ENCODE data around the gene RBL2.
A peak's percentile ranks its signal among the peaks of the same experiment; 100 is the strongest.

Gene RBL2

DNA sequence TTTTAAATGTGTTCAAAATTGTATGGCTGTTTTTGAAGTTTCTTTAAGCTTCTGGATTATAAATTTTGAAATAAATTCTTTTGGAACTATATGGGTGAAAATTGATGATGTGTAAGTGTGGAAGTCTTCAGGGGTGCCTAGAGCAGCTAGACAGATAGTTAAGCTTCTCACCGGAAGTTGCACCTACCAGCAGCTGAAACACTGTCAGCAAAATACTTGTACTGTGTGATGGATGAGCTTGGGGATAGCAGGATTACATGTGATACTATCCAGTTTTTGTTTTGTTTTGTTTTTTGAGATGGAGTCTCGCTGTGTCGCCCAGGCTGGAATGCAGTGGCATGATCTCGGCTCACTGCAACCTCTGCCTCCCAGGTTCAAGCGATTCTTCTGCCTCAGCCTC is 19.7 kb downstream of the RBL2 start:
- DNase-seq (ENCODE audit: low read depth in 2 of 2), result no peak

DNA sequence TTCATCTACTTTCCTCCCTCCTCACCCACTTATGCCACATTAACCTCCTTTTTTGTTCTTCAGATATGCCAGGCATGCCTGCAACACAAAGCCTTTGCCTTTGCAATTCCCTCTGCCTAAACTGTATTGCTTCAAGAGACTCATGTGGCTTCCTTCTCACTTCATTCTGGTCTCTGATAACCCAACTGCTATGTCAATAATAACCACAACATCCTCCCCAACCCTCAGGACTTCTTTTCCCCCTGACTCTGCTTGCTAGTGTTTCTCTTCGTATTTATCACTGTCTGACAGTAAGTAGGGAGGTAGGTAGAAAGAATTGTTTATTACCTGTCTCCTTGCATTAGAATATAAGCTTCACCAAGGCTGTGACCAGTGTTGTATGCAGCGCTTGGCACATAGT is 22.4 kb downstream of the RBL2 start:
- no peak for DNase-seq (ENCODE audit: low read depth in 2 of 2)

DNA sequence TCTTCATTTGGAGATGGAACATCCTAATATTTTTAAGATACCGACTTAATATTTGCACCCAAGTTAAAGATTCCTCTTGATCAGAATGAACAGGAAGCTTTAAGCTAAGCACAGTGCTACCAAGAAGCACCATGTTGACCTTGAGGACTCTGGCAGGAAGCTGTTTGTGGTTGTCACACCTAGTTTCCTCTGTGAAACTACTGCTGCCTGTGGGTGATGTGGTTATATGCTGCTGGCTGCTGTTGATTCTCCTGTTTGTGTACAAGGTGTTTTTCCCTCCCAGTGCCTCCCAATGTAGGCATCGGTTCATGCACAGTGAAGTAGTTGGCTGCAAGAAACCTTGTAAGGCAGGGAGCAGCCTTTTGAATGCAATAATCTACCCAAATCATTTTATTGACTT is 23.4 kb downstream of the RBL2 start:
- peak; percentile 41 to 51 for DNase-seq (ENCODE audit: low read depth in 2 of 2)

DNA sequence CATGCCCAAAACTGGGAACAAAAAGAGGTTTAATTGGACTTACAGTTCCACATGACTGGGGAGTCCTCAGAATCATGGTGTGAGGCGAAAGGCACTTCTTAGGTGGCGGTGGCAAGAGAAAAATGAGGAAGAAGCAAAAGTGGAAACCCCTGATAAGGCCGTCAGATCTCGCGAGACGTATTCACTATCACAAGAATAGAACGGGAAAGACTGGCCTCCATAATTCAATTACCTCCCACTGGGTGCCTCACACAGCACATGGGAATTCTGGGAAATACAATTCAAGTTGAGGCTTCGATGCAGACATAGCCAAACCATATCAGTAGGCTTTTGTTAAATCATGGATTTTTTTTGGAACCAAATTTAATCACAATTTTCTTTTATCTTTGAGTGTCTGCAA is 24.4 kb downstream of the RBL2 start:
- DNase-seq (ENCODE audit: low read depth in 2 of 2), result no peak

DNA sequence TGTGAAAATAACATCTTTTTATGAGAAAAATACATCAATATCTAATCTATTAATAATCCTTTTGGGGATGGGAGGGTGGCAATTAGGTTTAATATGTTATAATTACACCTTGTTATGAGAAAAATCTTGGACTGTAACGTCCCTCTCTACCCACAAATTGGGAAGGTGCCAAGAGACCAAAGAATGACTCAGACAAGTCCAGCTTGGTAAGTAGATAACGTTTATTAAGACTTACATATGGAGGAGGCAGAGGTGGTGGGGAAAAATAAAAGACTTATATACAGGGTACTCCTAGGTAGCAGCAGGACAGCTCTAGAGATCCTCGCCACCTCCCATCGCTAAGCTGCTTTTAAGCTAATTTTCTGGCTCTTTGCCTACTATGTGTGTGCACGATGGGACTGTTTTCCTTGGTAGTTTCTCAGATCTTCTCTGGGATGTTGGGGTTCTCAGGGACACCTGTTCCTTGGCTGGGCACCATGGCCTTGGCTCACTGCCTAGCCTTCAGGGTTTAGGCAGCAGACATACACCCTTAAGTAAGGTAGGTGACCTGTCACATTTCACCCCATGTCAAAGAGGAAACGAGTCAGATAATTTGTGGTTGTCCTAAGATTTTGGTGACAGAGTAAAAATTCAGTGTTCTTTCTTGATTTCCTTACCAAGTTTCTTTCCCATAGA is 31.5 kb downstream of the RBL2 start:
- DNase-seq (ENCODE audit: low read depth in 2 of 2), result no peak

DNA sequence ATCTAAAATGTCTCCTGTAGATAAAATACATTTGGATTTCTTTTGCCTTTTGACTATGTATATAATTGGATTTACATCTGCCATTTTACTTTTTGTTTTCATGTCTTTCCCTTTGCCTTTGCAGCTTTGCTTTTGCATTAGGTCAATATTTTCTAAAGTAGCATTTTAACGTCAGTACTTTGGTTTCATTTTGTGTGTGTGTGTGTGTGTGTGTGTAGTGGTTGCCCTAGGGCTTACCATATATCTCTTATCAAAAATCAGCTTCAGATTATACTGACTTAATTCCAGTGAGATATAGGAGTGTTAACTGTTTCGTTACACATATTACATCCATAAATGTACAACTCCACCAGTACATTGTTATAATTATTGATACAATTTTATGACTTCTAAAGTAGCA is 42.6 kb downstream of the RBL2 start:
- no peak for DNase-seq (ENCODE audit: low read depth in 2 of 2)

DNA sequence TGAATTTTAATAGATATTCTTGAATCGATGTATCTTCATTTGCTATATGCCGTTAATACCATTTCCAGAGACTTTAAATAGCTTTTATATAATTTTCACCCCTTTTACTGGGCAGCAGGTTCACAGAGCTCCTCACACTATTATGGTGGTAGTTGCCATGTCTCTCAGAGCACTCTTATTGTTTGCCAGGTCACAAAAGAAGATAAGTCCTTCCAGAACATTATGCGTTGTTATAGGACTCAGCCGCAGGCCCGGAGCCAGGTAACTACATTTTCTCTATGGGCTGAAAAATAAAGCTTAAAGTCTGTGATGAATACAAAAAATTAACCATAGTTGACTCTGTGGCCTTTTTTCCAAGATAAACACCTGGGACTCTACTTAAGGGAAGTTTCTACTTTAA is 44.7 kb downstream of the RBL2 start:
- no peak for DNase-seq (ENCODE audit: low read depth in 2 of 2)

DNA sequence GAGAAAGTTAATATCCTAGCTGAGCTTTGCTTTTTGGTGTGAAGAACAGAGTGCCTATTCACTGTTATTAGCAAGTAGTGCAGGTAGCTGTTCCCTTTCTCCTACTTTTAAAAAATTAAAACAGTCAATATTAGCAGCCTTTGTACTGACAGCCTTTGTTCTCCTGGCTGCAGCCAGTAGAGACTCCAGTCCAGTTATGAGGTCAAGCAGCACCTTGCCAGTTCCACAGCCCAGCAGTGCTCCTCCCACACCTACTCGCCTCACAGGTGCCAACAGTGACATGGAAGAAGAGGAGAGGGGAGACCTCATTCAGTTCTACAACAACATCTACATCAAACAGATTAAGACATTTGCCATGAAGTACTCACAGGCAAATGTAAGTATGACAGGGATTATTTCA is 46.1 kb downstream of the RBL2 start:
- no peak for DNase-seq (ENCODE audit: low read depth in 2 of 2)

DNA sequence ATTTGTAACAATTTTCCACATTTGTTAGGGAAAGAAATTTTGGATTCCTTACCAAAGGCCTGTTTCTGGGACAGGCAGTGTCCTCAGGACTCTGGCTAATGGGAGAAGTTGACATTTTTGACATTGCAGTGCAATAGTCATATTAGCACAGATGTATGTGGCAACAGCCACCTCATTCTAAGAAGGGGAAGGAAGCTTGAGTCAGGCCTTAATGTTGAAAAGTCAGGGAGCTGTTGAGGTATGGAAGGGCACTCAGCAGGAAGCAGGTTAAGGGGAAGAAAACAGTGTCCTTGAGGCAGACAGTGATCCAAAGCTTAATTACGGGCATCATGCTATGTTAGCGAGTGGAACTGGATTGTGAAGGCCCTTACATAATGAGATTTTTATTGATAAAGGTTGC is 47.9 kb downstream of the RBL2 start:
- DNase-seq (ENCODE audit: low read depth in 2 of 2), result no peak

DNA sequence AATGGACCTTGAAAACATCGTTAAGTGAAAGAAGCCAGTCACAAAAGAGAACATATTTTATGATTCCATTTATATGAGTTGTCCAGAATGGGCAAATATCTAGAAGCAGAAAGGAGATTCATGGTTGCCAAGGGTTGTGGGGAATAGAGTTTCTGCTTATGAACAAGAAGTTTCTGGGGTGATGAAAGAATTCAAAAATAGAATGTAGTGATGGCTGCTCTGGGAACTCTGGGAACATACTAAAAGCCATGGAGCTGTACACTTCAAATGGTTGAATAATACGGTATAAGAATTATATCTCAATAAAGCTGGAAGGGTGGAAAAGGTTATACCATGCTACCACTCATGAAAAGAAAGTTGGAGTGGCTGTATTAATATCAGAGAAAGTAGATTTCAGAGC is 50.3 kb downstream of the RBL2 start:
- DNase-seq (ENCODE audit: low read depth in 2 of 2), result no peak

DNA sequence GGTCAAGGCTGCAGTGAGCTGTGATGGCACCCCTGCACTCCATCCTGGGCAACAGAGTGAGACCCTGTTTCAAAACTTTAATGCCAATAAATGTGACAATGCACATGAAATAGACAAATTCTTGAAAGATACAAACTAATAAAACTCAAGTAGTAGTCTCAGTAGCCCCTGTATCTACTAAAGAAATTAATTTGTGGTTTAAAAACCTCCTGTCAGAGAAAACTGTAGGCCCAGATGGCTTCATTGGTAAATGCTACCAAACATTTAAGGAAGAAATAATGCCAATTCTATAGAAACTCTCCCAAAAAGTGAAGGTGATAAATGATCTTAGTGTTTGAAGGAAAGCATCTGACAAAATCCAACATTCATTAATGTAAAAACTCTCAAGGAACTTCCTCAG is 52.0 kb downstream of the RBL2 start:
- DNase-seq (ENCODE audit: low read depth in 2 of 2), result no peak

DNA sequence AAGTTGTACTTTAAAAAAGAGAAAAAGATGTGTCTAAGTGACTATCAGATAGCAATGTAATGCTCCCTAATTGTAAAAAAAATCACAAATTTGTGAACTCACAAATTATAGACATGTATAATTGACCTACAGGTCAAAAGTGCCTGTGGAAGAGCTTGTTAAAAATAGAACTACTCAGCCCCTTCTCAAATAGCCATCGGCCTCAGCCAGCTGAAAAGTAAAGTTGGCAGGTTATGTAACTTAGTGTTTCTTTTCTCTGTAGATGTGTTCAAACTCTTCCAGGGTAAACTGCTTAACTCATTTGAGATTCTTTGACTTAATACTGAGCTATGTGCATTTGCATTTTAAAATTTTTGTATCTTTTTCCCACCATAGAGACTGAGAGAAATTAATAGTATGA is 55.5 kb downstream of the RBL2 start:
- DNase-seq (ENCODE audit: low read depth in 2 of 2), result no peak

DNA sequence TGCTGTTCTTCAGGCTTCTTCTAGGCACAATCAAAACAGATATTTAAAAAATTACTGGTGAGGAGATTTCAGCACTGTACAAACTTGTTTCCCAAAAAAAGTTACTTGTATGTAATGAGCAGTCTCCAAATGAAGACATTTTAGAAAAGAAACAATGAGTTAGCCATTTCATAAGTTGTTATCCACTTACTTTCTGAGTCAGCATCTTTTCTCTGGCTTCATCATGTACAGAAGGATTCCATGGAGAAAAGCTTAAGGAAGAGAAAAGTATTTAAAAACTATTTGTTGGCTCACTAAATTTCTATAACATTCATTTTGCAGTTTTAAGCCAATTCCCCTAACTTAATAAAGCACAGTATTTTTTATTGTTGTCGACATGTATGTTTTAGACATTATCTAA is 58.2 kb downstream of the RBL2 start:
- no peak for DNase-seq (ENCODE audit: low read depth in 2 of 2)

DNA sequence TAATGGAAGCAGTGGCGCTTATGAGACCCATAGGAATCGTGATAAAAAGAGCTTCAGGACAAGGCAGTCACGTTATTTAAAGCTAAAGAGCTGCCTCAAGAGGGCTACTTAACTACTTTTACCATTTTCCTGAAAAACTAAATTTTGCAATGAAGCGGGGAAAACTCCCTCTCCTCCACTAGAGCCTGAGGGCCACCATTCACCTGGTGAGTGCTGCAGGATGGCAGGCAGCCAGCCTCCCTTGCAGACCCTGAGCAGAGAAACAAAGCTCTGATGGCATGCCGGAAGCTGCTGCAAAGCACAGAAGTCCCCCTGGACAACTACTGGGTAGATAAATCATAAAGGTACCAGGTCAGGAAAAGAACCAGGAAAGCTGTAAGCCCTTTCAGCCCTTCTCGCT is 60.4 kb downstream of the RBL2 start:
- no peak for DNase-seq (ENCODE audit: low read depth in 2 of 2)

DNA sequence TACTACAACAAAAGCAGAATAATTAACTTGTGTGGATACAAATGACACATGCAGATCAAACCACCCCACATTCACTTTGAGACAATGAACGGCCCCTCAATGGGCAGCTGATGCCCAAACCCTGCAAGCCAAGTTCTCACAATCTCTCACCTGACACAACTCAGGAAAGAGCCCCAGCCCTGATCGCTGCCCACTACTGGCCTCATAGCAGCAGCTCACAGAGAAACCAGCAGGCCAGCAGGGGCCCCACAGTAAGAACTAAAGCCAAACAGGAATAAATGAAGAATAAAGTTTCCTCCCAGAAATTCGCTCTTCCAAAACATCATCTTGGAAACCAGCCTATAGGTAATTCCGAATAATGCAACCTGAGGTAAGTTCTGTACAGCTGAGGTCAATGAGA is 61.1 kb downstream of the RBL2 start:
- DNase-seq (ENCODE audit: low read depth in 2 of 2), result no peak

DNA sequence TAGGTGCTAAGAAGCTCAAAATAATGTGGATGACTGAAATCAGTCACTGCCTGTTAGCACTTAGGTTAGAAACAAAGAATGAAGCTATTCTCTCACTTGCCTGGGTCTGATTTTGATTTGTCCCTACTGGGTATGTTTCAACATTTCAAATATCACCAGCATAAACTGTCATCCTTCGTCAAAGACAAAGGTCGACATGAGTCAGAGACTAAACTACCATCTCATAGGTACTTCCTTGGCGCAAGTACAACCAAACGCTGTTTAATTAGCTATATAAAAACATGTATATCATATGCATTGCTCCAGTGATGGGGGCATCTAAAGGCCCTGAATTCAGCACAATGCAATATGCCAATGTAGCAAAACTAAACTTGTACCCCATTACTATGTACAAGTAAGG is 64.7 kb downstream of the RBL2 start:
- DNase-seq (ENCODE audit: low read depth in 2 of 2), result no peak

DNA sequence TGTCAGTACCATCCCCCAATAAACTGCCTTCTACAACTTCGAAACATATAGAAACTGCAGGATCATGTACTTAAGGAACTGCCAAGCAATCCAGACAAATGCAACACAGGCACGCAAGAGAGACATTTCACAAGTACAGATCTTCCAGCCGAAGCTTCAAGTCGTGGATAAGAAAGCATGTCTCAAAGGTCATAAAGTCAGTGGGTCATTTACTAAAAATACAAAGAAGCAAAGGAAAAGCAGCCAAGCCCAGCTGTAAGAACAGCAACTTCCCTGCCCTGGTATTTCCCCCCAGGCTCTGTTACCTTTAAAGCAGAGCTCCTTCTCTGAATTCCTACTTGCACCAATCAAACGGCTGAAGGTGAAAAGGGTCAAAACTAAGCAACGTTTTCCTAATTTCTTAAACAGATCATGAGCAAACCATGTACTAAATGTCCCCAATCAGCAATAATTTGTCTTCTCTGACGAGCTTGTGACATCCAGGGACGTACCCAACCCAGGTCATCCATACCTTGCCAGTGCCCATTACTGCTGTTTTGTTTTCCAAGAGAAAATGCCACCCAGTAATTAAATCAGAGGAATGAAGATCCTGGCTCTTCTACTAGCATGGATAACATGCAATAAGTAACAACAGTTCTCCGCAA is 67.1 kb downstream of the RBL2 start:
- DNase-seq (ENCODE audit: low read depth in 2 of 2), result no peak

DNA sequence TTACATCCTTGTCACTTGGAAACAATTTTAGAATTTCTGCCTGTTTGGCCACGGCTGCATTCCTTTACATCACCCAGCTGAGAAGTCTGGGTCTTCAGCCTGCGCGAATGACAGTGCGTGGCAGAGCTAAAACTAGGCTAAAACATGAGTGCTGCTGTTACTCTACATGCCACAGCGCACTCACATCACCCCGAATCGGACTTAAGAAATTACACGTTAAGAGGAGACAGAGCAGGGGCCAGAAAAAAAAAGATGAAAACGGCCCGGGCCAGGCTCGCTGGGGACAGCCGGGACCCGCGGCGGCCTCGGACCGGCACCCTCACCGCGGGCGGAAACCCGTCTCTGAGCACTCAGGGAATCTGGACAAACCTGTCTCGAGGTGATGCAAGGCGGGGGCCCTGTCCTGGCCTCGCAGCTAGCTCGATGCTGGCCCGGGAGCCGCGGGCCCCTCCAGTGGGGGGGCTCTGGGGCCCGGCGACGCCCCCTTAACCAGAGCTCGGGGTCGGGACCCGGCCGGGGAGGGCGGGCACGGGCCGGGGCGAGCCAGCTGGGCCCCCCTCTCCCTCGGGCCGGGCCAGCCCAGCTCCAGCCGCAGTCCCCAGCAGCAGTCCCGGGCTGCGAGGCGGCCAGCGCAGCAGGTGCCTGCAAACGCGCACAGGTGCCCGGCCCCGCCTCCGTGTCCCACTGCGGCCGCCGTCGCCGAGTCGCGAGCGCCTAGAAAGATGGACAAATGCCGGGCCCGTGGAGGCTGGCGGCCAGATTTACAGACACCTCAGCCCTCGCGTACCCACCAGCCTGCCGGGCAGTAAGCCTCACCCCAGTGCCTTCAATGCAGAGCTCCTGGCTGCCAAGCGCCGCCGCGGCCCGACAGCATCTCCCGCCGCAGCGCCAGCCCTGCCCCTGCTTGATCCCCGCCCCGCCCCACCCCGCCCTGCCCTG is 68.3 kb downstream of the RBL2 start, which contains the start of gene AKTIP:
AKTIP (minus strand) TSS at position 879 of the 939 bp plus-strand sequence. CDS start 2,950 bp downstream, outside the sequence.
- DNase-seq (ENCODE audit: low read depth in 2 of 2), result peak; percentile 45 to 55

DNA sequence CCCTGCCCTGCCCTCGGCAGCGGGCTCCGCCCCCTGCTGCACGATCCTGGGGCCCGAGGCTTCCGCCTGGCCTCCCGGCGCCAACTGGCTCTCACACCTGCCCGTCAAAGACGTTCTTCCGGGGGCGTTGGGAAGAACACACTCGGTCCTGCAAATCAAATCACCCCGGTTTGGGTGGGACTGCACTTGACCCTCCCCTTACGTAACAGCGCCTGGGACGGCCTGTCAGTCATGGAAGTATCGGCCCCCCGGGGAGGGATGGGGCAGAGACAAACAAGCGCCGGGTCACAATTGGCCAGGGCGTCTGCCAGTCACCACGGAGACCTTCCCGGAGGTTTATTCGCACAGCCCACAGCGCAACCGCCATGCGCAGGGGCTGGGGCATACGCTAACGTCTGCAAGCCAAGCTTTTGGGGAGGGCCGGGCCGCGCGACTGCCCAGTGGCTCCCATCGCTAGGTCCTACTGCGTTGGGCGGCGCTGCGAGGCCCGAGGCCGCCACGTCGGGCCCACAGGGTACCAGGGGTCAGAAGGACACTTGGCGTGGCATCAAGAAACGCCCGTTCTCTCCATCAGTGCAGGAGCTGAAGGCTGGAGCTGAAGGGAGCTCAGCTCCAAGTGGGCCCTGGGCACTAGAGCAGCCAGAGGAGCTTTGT is 69.1 kb downstream of the RBL2 start:
- peak; percentile 99 to 100 for DNase-seq (ENCODE audit: low read depth in 2 of 2)

DNA sequence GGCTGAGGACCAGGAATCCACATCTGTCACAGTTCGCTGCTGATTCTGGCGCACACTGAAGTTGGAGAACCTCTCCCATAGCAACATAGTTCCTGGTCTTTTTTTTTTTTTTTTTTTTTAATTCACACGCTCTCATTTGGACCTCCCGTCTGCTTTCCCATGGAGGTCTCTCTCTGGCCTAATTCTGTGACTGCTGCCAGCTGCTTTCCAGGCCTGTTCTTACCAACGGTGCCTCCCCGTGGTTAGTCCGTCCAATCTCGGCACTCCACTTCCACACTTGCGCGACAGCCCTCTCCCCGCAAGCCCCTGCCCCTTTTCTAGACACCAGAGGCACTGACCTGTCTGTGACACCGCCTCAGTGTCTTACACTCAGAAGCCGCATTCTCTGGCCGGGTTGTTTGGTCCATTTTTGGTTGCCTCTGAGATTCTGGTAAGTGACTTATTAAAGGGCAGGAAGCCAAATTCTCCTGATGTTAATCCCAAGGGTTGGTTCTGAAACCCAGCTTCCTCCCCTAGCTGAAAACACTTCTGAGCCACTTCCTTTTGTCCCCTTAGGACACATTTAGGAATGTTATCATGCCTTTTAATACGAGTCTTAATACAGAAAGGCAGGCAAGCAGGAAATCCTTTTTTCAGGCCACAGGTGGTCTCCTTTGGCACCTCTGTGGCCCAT is 69.9 kb downstream of the RBL2 start:
- DNase-seq (ENCODE audit: low read depth in 2 of 2), result no peak

DNA sequence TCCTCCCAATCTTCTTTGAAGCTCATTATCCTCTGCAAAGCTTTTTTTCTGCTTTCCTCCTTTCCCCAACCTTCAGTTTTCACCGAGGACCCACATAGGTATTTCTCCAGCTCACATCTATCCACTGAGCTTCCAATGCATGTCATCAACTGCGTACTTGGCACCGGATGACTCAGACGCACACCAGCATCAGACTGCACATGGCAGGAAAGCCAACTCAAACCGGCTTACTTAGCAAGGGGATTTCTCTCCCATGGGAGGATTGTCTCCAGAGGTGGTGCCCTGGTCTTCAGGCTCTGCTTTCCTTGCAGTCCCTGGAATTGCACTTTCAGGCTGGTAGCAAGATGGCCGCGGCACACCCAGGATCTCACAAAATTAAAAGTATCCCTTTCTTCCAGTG is 70.4 kb downstream of the RBL2 start:
- no peak for DNase-seq (ENCODE audit: low read depth in 2 of 2)

DNA sequence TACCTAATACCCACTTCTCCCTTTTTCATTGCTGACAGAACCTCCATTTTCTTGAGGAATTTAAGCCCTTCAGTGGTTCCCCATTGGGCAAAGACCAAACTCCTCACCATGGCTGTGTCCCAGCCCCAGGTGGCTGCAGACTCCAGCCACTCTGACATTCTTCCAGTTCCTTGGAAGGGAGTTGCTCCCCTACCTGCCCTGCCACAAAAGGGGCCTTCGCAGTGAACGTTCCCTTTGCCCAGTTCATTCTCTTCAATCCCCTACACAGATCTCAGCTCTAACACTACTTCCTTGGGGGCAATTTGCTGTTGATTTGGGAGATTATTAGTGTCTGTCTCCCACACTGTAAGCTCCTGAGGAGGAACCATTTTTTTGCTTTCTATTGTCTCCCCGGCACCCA is 72.0 kb downstream of the RBL2 start:
- DNase-seq (ENCODE audit: low read depth in 2 of 2), result no peak

Data from stimulated activated CD4-positive, alpha-beta T cell treated with anti-CD3 and anti-CD28 coated beads, Interleukin-15, amount 100 ng/mL, for 48 hours (primary cell).